SK-N-SH treated with all-trans-retinoic acid at 6 μM for 48 hours (cell line): ENCODE results near the gene PIAS2.
"Not testable (repeated sequence)": the region's sequence is repeated elsewhere in the genome, so short reads cannot be mapped to it uniquely, and the experiment has no call there.

Source experiments
- ATAC-seq: fragments of 200-7000 bp; cut with Tn5 transposase; 3 replicates; pipeline ENCODE4 v1.9.1; 2020; ENCODE audit warnings: mild to moderate bottlenecking, moderate library complexity
- ARNTL ChIP-seq: fragments of 450-650 bp; formaldehyde crosslinking; IDR thresholded peaks from 2 replicates; pipeline ENCODE4 v1.5.0; 2020; ENCODE audit warnings: low read depth, mild to moderate bottlenecking, moderate library complexity, borderline replicate concordance
- BACH2 ChIP-seq: fragments of 250-450 bp; sonication (Bioruptor Pico); IDR thresholded peaks from 2 replicates; pipeline ENCODE4 v1.9.0; 2021; ENCODE audit warnings: mild to moderate bottlenecking, borderline replicate concordance
- CREB5 ChIP-seq: fragments of 250-450 bp; sonication (Bioruptor Pico); IDR thresholded peaks from 2 replicates; pipeline ENCODE4 v1.5.1; 2020; ENCODE audit warnings: low read depth, mild to moderate bottlenecking, moderate library complexity
- CSDC2 ChIP-seq: fragments of 250-450 bp; sonication (Bioruptor Pico); IDR thresholded peaks from 2 replicates; pipeline ENCODE4 v1.5.0; 2020; ENCODE audit warnings: mild to moderate bottlenecking, moderate library complexity
- CSRNP3 ChIP-seq: fragments of 250-450 bp; sonication (Bioruptor Pico); IDR thresholded peaks from 2 replicates; pipeline ENCODE4 v1.5.1; 2021; ENCODE audit warnings: mild to moderate bottlenecking, moderate library complexity
- ESRRG ChIP-seq: fragments of 250-450 bp; sonication (Bioruptor Pico); IDR thresholded peaks from 2 replicates; pipeline ENCODE4 v1.6.1; 2021; ENCODE audit warnings: mild to moderate bottlenecking
- OSR1 ChIP-seq: fragments of 250-450 bp; sonication (Bioruptor Pico); IDR thresholded peaks from 2 replicates; pipeline ENCODE4 v1.8.0; 2022; ENCODE audit warnings: moderate library complexity, mild to moderate bottlenecking, inconsistent platforms
- PATZ1 ChIP-seq: fragments of 250-450 bp; sonication (Bioruptor Pico); IDR thresholded peaks from 2 replicates; pipeline ENCODE4 v1.8.0; 2020; ENCODE audit warnings: mild to moderate bottlenecking, moderate library complexity, borderline replicate concordance
- POU6F1 ChIP-seq: fragments of 250-450 bp; sonication (Bioruptor Pico); IDR thresholded peaks from 2 replicates; pipeline ENCODE4 v1.8.0; 2021; ENCODE audit warnings: low read depth, mild to moderate bottlenecking, moderate library complexity, borderline replicate concordance
- RARB ChIP-seq: fragments of 250-450 bp; sonication (Bioruptor Pico); IDR thresholded peaks from 2 replicates; pipeline ENCODE4 v1.8.0; 2021; ENCODE audit warnings: mild to moderate bottlenecking, moderate library complexity
- SNAI2 ChIP-seq: fragments of 250-450 bp; sonication (Bioruptor Pico); IDR thresholded peaks from 2 replicates; pipeline ENCODE4 v1.5.0; 2020; ENCODE audit warnings: mild to moderate bottlenecking, moderate library complexity
- TCF4 ChIP-seq: fragments of 250-450 bp; sonication (Bioruptor Pico); IDR thresholded peaks from 2 replicates; pipeline ENCODE4 v1.8.0; 2021; ENCODE audit warnings: mild to moderate bottlenecking, moderate library complexity, borderline replicate concordance
- TSHZ2 ChIP-seq: fragments of 250-450 bp; sonication (Bioruptor Pico); IDR thresholded peaks from 2 replicates; pipeline ENCODE4 v1.5.0; 2020; ENCODE audit warnings: mild to moderate bottlenecking, moderate library complexity
- ZC3H10 ChIP-seq: fragments of 250-450 bp; sonication (Bioruptor Pico); IDR thresholded peaks from 2 replicates; pipeline ENCODE4 v1.5.1; 2021; ENCODE audit warnings: mild to moderate bottlenecking, moderate library complexity
- ZFP3 ChIP-seq: fragments of 250-450 bp; sonication (Bioruptor Pico); IDR thresholded peaks from 2 replicates; pipeline ENCODE4 v1.5.0; 2020; ENCODE audit warnings: mild to moderate bottlenecking, moderate library complexity
- ZFP30 ChIP-seq: fragments of 450-650 bp; formaldehyde crosslinking; IDR thresholded peaks from 2 replicates; pipeline ENCODE4 v1.5.0; 2022; ENCODE audit warnings: mild to moderate bottlenecking, moderate library complexity
- ZNF565 ChIP-seq: fragments of 450-650 bp; formaldehyde crosslinking; conservative IDR thresholded peaks from 2 replicates; pipeline ENCODE4 v1.5.0; 2020; ENCODE audit warnings: low read depth, mild to moderate bottlenecking, moderate library complexity
- ZNF70 ChIP-seq: fragments of 450-650 bp; formaldehyde crosslinking; IDR thresholded peaks from 2 replicates; pipeline ENCODE4 v1.5.0; 2020; ENCODE audit warnings: mild to moderate bottlenecking, moderate library complexity
- ZNF8 ChIP-seq: fragments of 450-650 bp; formaldehyde crosslinking; IDR thresholded peaks from 2 replicates; pipeline ENCODE4 v1.5.0; 2020; ENCODE audit warnings: mild to moderate bottlenecking, moderate library complexity

Gene PIAS2

GRCh38 chr18:46842583-46842982, 74.7 kb downstream of the PIAS2 start:
- no peak for ATAC-seq
- TF ChIP-seq POU6F1 (CRISPR knock-in tag) (no peak), ZFP3 (CRISPR knock-in tag) (no peak), ZFP30 (CRISPR knock-in tag) (no peak), TSHZ2 (CRISPR knock-in tag) (no peak), SNAI2 (CRISPR knock-in tag) (no peak)

- TF ChIP-seq CSDC2 (CRISPR knock-in tag), result no peak
- TF ChIP-seq ESRRG (CRISPR knock-in tag), result no peak
- no peak for TF ChIP-seq ZC3H10 (CRISPR knock-in tag)
- TF ChIP-seq BACH2 (CRISPR knock-in tag), result no peak
- no peak for TF ChIP-seq ZNF565 (CRISPR knock-in tag)
- TF ChIP-seq CREB5, result no peak
- TF ChIP-seq SNAI2 (CRISPR knock-in tag), result no peak
- no peak for TF ChIP-seq OSR1 (CRISPR knock-in tag)
- TF ChIP-seq ZFP3 (CRISPR knock-in tag), result no peak
- TF ChIP-seq CSRNP3, result no peak
- TF ChIP-seq ZNF8, result no peak
- TF ChIP-seq ZNF70 (CRISPR knock-in tag), result no peak
- TF ChIP-seq TSHZ2 (CRISPR knock-in tag), result no peak
- no peak for TF ChIP-seq RARB
- no peak for TF ChIP-seq ARNTL (CRISPR knock-in tag)
- TF ChIP-seq TCF4 (CRISPR knock-in tag), result no peak
- TF ChIP-seq PATZ1 (CRISPR knock-in tag), result no peak
- no peak for ATAC-seq
Measured at GRCh38 chr18:46833899-46834298, 83.4 kb downstream of the PIAS2 start.

GRCh38 chr18:46832849-46833248, 84.5 kb downstream of the PIAS2 start:
- TF ChIP-seq RARB, result no peak
- no peak for TF ChIP-seq ZNF8
- no peak for ATAC-seq

- not testable (repeated sequence) for ATAC-seq
Measured at GRCh38 chr18:46832422-46832821, 84.9 kb downstream of the PIAS2 start.
